Inferior parietal cortex (tissue), 1 donor: ENCODE data around the gene HK3.

Experiments used
- DNase-seq: peaks from one replicate; pipeline ENCODE4 v3.0.0-alpha.2; 2016; ENCODE audit errors: extremely low spot score

HK3 gene

GRCh38 chr5:176902911-176903664 lies 3.9 kb upstream of the HK3 start:
- DNase-seq = no peak

- DNase-seq = no peak
Measured at GRCh38 chr5:176902102-176902814, 3.1 kb upstream of the HK3 start.

GRCh38 chr5:176901260-176902101 lies 2.3 kb upstream of the HK3 start:
- no peak for DNase-seq

- DNase-seq = no peak
Measured at GRCh38 chr5:176900780-176901204, 1.6 kb upstream of the HK3 start.

GRCh38 chr5:176899946-176900779 lies 1.0 kb upstream of the HK3 start:
- no peak for DNase-seq

GRCh38 chr5:176897263-176897662 lies 1.9 kb downstream of the HK3 start:
- DNase-seq = no peak

GRCh38 chr5:176895831-176896230 lies 3.3 kb downstream of the HK3 start:
- DNase-seq = no peak

GRCh38 chr5:176894298-176894697 lies 4.8 kb downstream of the HK3 start:
- no peak for DNase-seq

GRCh38 chr5:176892663-176893062 lies 6.5 kb downstream of the HK3 start:
- DNase-seq = no peak

GRCh38 chr5:176891331-176891958 lies 7.7 kb downstream of the HK3 start:
- no peak for DNase-seq

- DNase-seq = no peak
Measured at GRCh38 chr5:176890455-176891330, 8.5 kb downstream of the HK3 start.

- DNase-seq = no peak
Measured at GRCh38 chr5:176889321-176890280, 9.5 kb downstream of the HK3 start.

GRCh38 chr5:176888865-176889165 lies 10.3 kb downstream of the HK3 start:
- no peak for DNase-seq

- DNase-seq = no peak
Measured at GRCh38 chr5:176888016-176888864, 10.9 kb downstream of the HK3 start.

GRCh38 chr5:176887252-176887849 lies 11.8 kb downstream of the HK3 start:
- DNase-seq = no peak

GRCh38 chr5:176886336-176887251 lies 12.6 kb downstream of the HK3 start:
- no peak for DNase-seq

- no peak for DNase-seq
Measured at GRCh38 chr5:176884571-176884890, 14.6 kb downstream of the HK3 start.
